Measurements from ENCODE around the gene BCL6.

DNA sequence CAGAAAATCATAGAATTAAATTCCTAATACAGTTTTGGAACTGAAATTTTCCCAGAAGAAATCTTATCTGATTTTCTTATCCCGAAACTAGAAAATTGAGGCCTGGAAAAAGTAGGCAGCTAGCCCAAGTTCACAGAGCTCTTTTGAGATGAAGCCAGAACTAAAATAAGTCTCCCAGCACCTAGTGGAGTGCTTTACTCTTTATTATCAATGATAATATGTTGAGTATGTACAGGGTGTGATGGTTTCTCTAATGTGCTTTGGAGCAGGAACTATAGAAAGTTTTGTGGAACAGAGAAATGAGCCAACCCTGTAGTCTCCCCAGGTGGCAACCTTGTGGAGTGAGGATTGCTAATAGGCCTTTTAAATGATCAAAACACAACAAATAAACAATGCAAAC lies 30.3 kb upstream of the BCL6 start:
- TF ChIP-seq CTCF (conservative IDR thresholded peaks at IDR 0.05; ENCODE audit: low read length) (no peak), EZH2phosphoT487 (IDR thresholded peaks at IDR 0.05; ENCODE audit: borderline replicate concordance, low read depth, low read length) (no peak)

Measured in OCI-LY7 (cell line).